Neural cell (in vitro differentiated cells): ENCODE data around the gene SKAP1. TPM values are rescaled to one million over a fixed set of nuclear protein-coding genes. Genes with fewer than 3 reads are reported as not detected.

Source experiments
- H2AFZ ChIP-seq: fragments of 200-600, 300-800 bp; sonication (generic), shearing (Covaris generic); 2 replicates; pipeline ENCODE4 v1.6.0; 2014; ENCODE audit warnings: low read depth, mild to moderate bottlenecking, antibody characterized with exemption, low read length, moderate library complexity
- H3F3A ChIP-seq: fragments of 200-600 bp; shearing (Covaris generic); 2 replicates; pipeline ENCODE4 v1.6.1; 2016; ENCODE audit warnings: mild to moderate bottlenecking, moderate library complexity, mixed read lengths, antibody characterized with exemption, low read length; ENCODE audit not compliant: insufficient read depth, poor library complexity, severe bottlenecking
- H3K27ac ChIP-seq: fragments of 200-600, 300-800 bp; sonication (generic), shearing (Covaris generic); 2 replicates; pipeline ENCODE4 v1.5.1; 2014; ENCODE audit warnings: mild to moderate bottlenecking, low read length, moderate library complexity
- H3K27me3 ChIP-seq: fragments of 300-800, 200-600 bp; sonication (generic), shearing (Covaris generic); 2 replicates; pipeline ENCODE4 v1.6.0; 2014; ENCODE audit warnings: mild to moderate bottlenecking, low read depth, low read length, moderate library complexity; ENCODE audit not compliant: insufficient read depth
- H3K36me3 ChIP-seq: fragments of 300-800, 200-600 bp; sonication (generic), shearing (Covaris generic); 2 replicates; pipeline ENCODE4 v1.5.1; 2014; ENCODE audit warnings: mild to moderate bottlenecking, antibody characterized with exemption, low read length, moderate library complexity; ENCODE audit not compliant: insufficient read depth
- H3K4me2 ChIP-seq: fragments of 300-800, 200-600 bp; sonication (generic), shearing (Covaris generic); 2 replicates; pipeline ENCODE4 v1.6.0; 2014; ENCODE audit warnings: mild to moderate bottlenecking, low read length
- H3K4me3 ChIP-seq: fragments of 300-800, 200-600 bp; sonication (generic), shearing (Covaris generic); 2 replicates; pipeline ENCODE4 v1.5.1; 2014; ENCODE audit warnings: mild to moderate bottlenecking, low read length, moderate library complexity
- H3K79me2 ChIP-seq: fragments of 200-600 bp; shearing (Covaris generic); replicated peaks from 2 replicates; pipeline ENCODE4 v1.6.0; 2014; ENCODE audit warnings: mild to moderate bottlenecking, low read length, moderate library complexity; ENCODE audit not compliant: insufficient read depth
- H3K9ac ChIP-seq: fragments of 300-800, 200-600 bp; sonication (generic), shearing (Covaris generic); 2 replicates; pipeline ENCODE4 v1.6.1; 2016; ENCODE audit warnings: mild to moderate bottlenecking, low read length, mixed read lengths
- H3K9me2 ChIP-seq: fragments of 200-600 bp; shearing (Covaris generic); 2 replicates; pipeline ENCODE4 v1.6.1; 2016; ENCODE audit warnings: mild to moderate bottlenecking, low read length, mixed read lengths; ENCODE audit not compliant: insufficient read depth
- H3K9me3 ChIP-seq: fragments of 200-600, 300-800 bp; sonication (generic), shearing (Covaris generic); 2 replicates; pipeline ENCODE4 v1.6.1; 2016; ENCODE audit warnings: mild to moderate bottlenecking, mixed run types, low read length, moderate library complexity, mixed read lengths
- H4K20me1 ChIP-seq: fragments of 200-600 bp; shearing (Covaris generic); 2 replicates; pipeline ENCODE4 v1.6.1; 2016; ENCODE audit warnings: mild to moderate bottlenecking, mixed run types; ENCODE audit not compliant: insufficient read depth
- CTCF ChIP-seq: fragments of 450-650 bp; IDR thresholded peaks from 2 replicates; pipeline ENCODE4 v1.5.1; 2014; ENCODE audit warnings: antibody characterized with exemption, mild to moderate bottlenecking, moderate library complexity; ENCODE audit not compliant: poor library complexity, severe bottlenecking
- EP300 ChIP-seq: fragments of 450-650 bp; conservative IDR thresholded peaks from 2 replicates; pipeline ENCODE4 v1.6.1; 2014; ENCODE audit warnings: antibody characterized with exemption, mild to moderate bottlenecking, moderate library complexity; ENCODE audit not compliant: poor library complexity, severe bottlenecking
- EZH2 ChIP-seq: fragments of 200-600, 300-800 bp; shearing (Covaris generic), sonication (generic); IDR thresholded peaks from 2 replicates; pipeline ENCODE4 v1.6.1; 2014; ENCODE audit warnings: antibody characterized with exemption, low read length, borderline replicate concordance, mild to moderate bottlenecking; ENCODE audit not compliant: insufficient read depth, poor library complexity, severe bottlenecking
- MXI1 ChIP-seq: fragments of 450-650 bp; conservative IDR thresholded peaks from 2 replicates; pipeline ENCODE4 v1.6.1; 2014; ENCODE audit warnings: antibody characterized with exemption, mild to moderate bottlenecking; ENCODE audit not compliant: poor library complexity, severe bottlenecking
- POLR2AphosphoS5 ChIP-seq: IDR thresholded peaks from 2 replicates; pipeline ENCODE4 v1.6.1; 2012
- RAD21 ChIP-seq: fragments of 450-650 bp; conservative IDR thresholded peaks from 2 replicates; pipeline ENCODE4 v1.6.1; 2014; ENCODE audit warnings: antibody characterized with exemption, mild to moderate bottlenecking, moderate library complexity
- REST ChIP-seq: IDR thresholded peaks from 2 replicates; pipeline ENCODE4 v1.6.1; 2012; ENCODE audit warnings: borderline replicate concordance
- SMC3 ChIP-seq: fragments of 450-650 bp; conservative IDR thresholded peaks from 2 replicates; pipeline ENCODE4 v1.6.1; 2014; ENCODE audit warnings: antibody characterized with exemption, mild to moderate bottlenecking, moderate library complexity; ENCODE audit not compliant: poor library complexity
- TAF1 ChIP-seq: IDR thresholded peaks from 2 replicates; pipeline ENCODE4 v1.6.1; 2012; ENCODE audit warnings: low read depth
- polyA plus RNA-seq: library from polyadenylated mRNA; depleted of rRNA; stranded (reverse); fragments of >200 nt; gene quantifications from 2 replicates; pipeline ENCODE4 v1.2.3, GENCODE V29; 2014

SKAP1 gene
- polyA plus RNA-seq, 1 donor from 2014 or later: 0.63 TPM

GRCh38 chr17:48456589-48456988 is 26.6 kb upstream of the SKAP1 start:
- Histone ChIP-seq H3K4me3 (no peak overlapping the region), H3K27me3 (peaks cover 24% of the 10 kb centered on the region), H3F3A (no peaks in the 10 kb centered on the region), H3K79me2 (no peaks in the 10 kb centered on the region), H3K27ac (no peak overlapping the region), H3K36me3 (no peaks in the 10 kb centered on the region), H3K9ac (no peak overlapping the region), H4K20me1 (no peaks in the 10 kb centered on the region), H3K4me2 (no peak overlapping the region), H2AFZ (no peak overlapping the region), H3K9me2 (no peaks in the 10 kb centered on the region), H3K9me3 (peaks cover 8% of the 10 kb centered on the region)
- TF ChIP-seq TAF1 (no peak), RAD21 (no peak), POLR2AphosphoS5 (no peak), CTCF (no peak), EZH2 (no peak), SMC3 (no peak), REST (no peak), EP300 (no peak), MXI1 (no peak)

- Histone ChIP-seq H3K9me3 (peaks cover 8% of the 10 kb centered on the region), H3K27me3 (peaks cover 24% of the 10 kb centered on the region), H3K4me2 (no peak overlapping the region), H3K4me3 (no peak overlapping the region), H3K27ac (no peak overlapping the region), H3F3A (no peaks in the 10 kb centered on the region), H3K79me2 (no peaks in the 10 kb centered on the region), H3K36me3 (no peaks in the 10 kb centered on the region), H3K9me2 (no peaks in the 10 kb centered on the region), H2AFZ (no peak overlapping the region), H4K20me1 (no peaks in the 10 kb centered on the region), H3K9ac (no peak overlapping the region)
- no peak for TF ChIP-seq POLR2AphosphoS5
- TF ChIP-seq SMC3: no peak
- no peak for TF ChIP-seq CTCF
- no peak for TF ChIP-seq RAD21
- TF ChIP-seq MXI1: no peak
- no peak for TF ChIP-seq EZH2
- no peak for TF ChIP-seq EP300
- no peak for TF ChIP-seq TAF1
- no peak for TF ChIP-seq REST
Measured at GRCh38 chr17:48455791-48456190, 25.8 kb upstream of the SKAP1 start.
